H1 (cell line): Measurements from ENCODE around the gene KPNA3. TPM values are rescaled to one million over a fixed set of nuclear protein-coding genes. Genes with fewer than 3 reads are reported as not detected.

Experiments used
- CTCF ChIA-PET: fragments of 300-600 bp; sonication (Branson Sonifier 250); formaldehyde crosslinking; loops from one replicate; lab custom pipeline; 2021; ENCODE audit not compliant: partially characterized antibody; lab: Charles Lee
- POLR2A ChIA-PET: fragments of 300-600 bp; sonication (Branson Sonifier 250); formaldehyde crosslinking; loops from one replicate; lab custom pipeline; 2021; ENCODE audit warnings: inconsistent platforms; ENCODE audit not compliant: partially characterized antibody; lab: Charles Lee
- DNase-seq, 2 experiments: peaks; one replicate each; pipeline versions ENCODE4 v3.0.0 to v3.0.0-alpha.2; 2010 to 2022; ENCODE audit warnings: low spot score in 2 of 2, low read depth in 1 of 2, mixed read lengths in 1 of 2
- FAIRE-seq: peaks from 2 replicates; lab custom pipeline; 2011; peaks lifted over from hg19 to GRCh38; lab: Jason Lieb, UNC
- H2AFZ ChIP-seq: 2 replicates; pipeline ENCODE4 v1.8.1; 2012; ENCODE audit warnings: low read length, inconsistent platforms
- H2AK5ac ChIP-seq: 2 replicates; pipeline ENCODE4 v1.6.1; 2013; ENCODE audit warnings: low read depth, low read length
- H2BK120ac ChIP-seq: replicated peaks from 2 replicates; pipeline ENCODE3; 2013; ENCODE audit warnings: low read depth, low read length, inconsistent platforms
- H2BK12ac ChIP-seq: 2 replicates; pipeline ENCODE4 v1.6.1; 2013; ENCODE audit warnings: low read depth, low read length
- H2BK15ac ChIP-seq: 2 replicates; pipeline ENCODE4 v1.6.1; 2013; ENCODE audit warnings: low read length
- H2BK20ac ChIP-seq: 2 replicates; pipeline ENCODE4 v1.6.1; 2013; ENCODE audit warnings: low read length
- H2BK5ac ChIP-seq: 2 replicates; pipeline ENCODE4 v1.6.1; 2013; ENCODE audit warnings: low read depth, low read length
- H3K14ac ChIP-seq: 2 replicates; pipeline ENCODE4 v1.6.1; 2013; ENCODE audit warnings: inconsistent platforms; ENCODE audit not compliant: insufficient read length
- H3K18ac ChIP-seq: 2 replicates; pipeline ENCODE4 v1.6.1; 2013; ENCODE audit warnings: low read length; ENCODE audit errors: extremely low read depth
- H3K23ac ChIP-seq: 2 replicates; pipeline ENCODE4 v1.6.1; 2013; ENCODE audit warnings: inconsistent platforms; ENCODE audit not compliant: insufficient read length
- H3K23me2 ChIP-seq: 2 replicates; pipeline ENCODE4 v1.6.1; 2013; ENCODE audit warnings: low read depth, low read length
- H3K27ac ChIP-seq: 2 replicates; pipeline ENCODE4 v1.6.1; 2011; ENCODE audit warnings: low read depth, low read length, inconsistent platforms
- H3K27me3 ChIP-seq, 4 experiments: replicated peaks in 1 of 4; 1 replicate in 1 of 4; 2 replicates in 3 of 4; pipeline versions ENCODE4 v1.6.1 to v1.8.1; 2011 to 2013; ENCODE audit warnings: low read length in 3 of 4, mild to moderate bottlenecking in 3 of 4, inconsistent platforms in 2 of 4, mixed read lengths in 2 of 4, moderate library complexity in 1 of 4; ENCODE audit not compliant: control insufficient read depth in 3 of 4, insufficient read depth in 3 of 4; ENCODE audit errors: extremely low read depth in 1 of 4
- H3K36me3 ChIP-seq, 4 experiments: 2 replicates each; pipeline versions ENCODE4 v1.6.1 to v1.8.1; 2011 to 2013; ENCODE audit warnings: mild to moderate bottlenecking in 4 of 4, low read length in 3 of 4, moderate library complexity in 2 of 4, control low read depth in 1 of 4, inconsistent platforms in 1 of 4; ENCODE audit not compliant: insufficient read depth in 4 of 4, control insufficient read depth in 2 of 4
- H3K4ac ChIP-seq: replicated peaks from 2 replicates; pipeline ENCODE3; 2013; ENCODE audit warnings: low read length, low read depth, mixed read lengths, inconsistent platforms; ENCODE audit not compliant: insufficient read length
- H3K4me1 ChIP-seq, 4 experiments: replicated peaks in 1 of 4; 1 replicate in 1 of 4; 2 replicates in 3 of 4; pipeline versions ENCODE4 v1.6.1 to v1.8.1; 2011 to 2013; ENCODE audit warnings: low read length in 3 of 4, inconsistent platforms in 2 of 4, mixed read lengths in 1 of 4; ENCODE audit not compliant: insufficient read depth in 4 of 4, control insufficient read depth in 3 of 4
- H3K4me2 ChIP-seq, 2 experiments: 2 replicates each; pipeline versions ENCODE4 v1.6.1 to v1.8.1; 2011 to 2013; ENCODE audit warnings: low read depth in 2 of 2, low read length in 2 of 2, control low read depth in 1 of 2, inconsistent platforms in 1 of 2, mild to moderate bottlenecking in 1 of 2; ENCODE audit not compliant: insufficient read depth in 1 of 2
- H3K4me3 ChIP-seq, 4 experiments: fragments of 200-600, 300-600 bp in 1 of 4; sonication (generic), shearing (Covaris generic), sonication (Bioruptor Twin) in 1 of 4; 2 replicates each; pipeline versions ENCODE4 v1.5.1 to v1.8.1; 2011 to 2016; ENCODE audit warnings: low read length in 4 of 4, low read depth in 3 of 4, control low read depth in 2 of 4, inconsistent platforms in 2 of 4, mild to moderate bottlenecking in 2 of 4, mixed read lengths in 1 of 4, moderate library complexity in 1 of 4; ENCODE audit not compliant: insufficient read depth in 2 of 4; ENCODE audit errors: extremely low read depth in 1 of 4
- H3K56ac ChIP-seq: replicated peaks from 2 replicates; pipeline ENCODE3; 2013; ENCODE audit warnings: low read depth, mild to moderate bottlenecking, mixed read lengths, low read length, inconsistent platforms; ENCODE audit not compliant: insufficient read length
- H3K79me1 ChIP-seq: 2 replicates; pipeline ENCODE4 v1.6.1; 2013; ENCODE audit warnings: low read depth, low read length, control low read depth
- H3K79me2 ChIP-seq, 2 experiments: 2 replicates each; pipeline versions ENCODE4 v1.6.1 to v1.8.1; 2012 to 2013; ENCODE audit warnings: low read length in 2 of 2, mild to moderate bottlenecking in 2 of 2, inconsistent platforms in 1 of 2; ENCODE audit not compliant: insufficient read depth in 2 of 2, control insufficient read depth in 1 of 2
- H3K9ac ChIP-seq, 4 experiments: replicated peaks in 1 of 4; 1 replicate in 1 of 4; 2 replicates in 3 of 4; pipeline versions ENCODE4 v1.6.1 to v1.8.1; 2011 to 2013; ENCODE audit warnings: low read depth in 3 of 4, low read length in 3 of 4, control low read depth in 2 of 4, mild to moderate bottlenecking in 2 of 4, moderate library complexity in 2 of 4, inconsistent platforms in 1 of 4; ENCODE audit errors: extremely low read depth in 1 of 4
- H3K9me3 ChIP-seq, 2 experiments: 2 replicates each; pipeline versions ENCODE4 v1.6.1 to v1.8.1; 2012 to 2013; ENCODE audit warnings: mild to moderate bottlenecking in 2 of 2, moderate library complexity in 2 of 2, control low read depth in 1 of 2, inconsistent platforms in 1 of 2, low read depth in 1 of 2, low read length in 1 of 2, mixed read lengths in 1 of 2; ENCODE audit not compliant: insufficient read depth in 2 of 2
- H4K20me1 ChIP-seq, 2 experiments: replicated peaks in 1 of 2; 2 replicates each; pipeline versions ENCODE3 to v1.8.1; 2011 to 2013; ENCODE audit warnings: inconsistent platforms in 2 of 2, low read length in 2 of 2, mild to moderate bottlenecking in 1 of 2; ENCODE audit not compliant: insufficient read depth in 2 of 2, control insufficient read depth in 1 of 2
- H4K5ac ChIP-seq: 2 replicates; pipeline ENCODE4 v1.6.1; 2013; ENCODE audit warnings: low read length, low read depth, mixed read lengths, inconsistent platforms; ENCODE audit not compliant: insufficient read length
- H4K8ac ChIP-seq: 2 replicates; pipeline ENCODE4 v1.8.0; 2013; ENCODE audit warnings: mild to moderate bottlenecking, moderate library complexity, low read length, inconsistent platforms; ENCODE audit not compliant: insufficient read depth; ENCODE audit errors: extremely low read depth
- H4K91ac ChIP-seq: replicated peaks from 2 replicates; pipeline ENCODE3; 2013; ENCODE audit warnings: low read length, mixed read lengths, inconsistent platforms; ENCODE audit not compliant: insufficient read length
- JUN ChIP-seq: IDR thresholded peaks from 2 replicates; pipeline ENCODE4 v1.6.1; 2011; ENCODE audit warnings: low read depth, mild to moderate bottlenecking, improper control_type of control experiment, low read length
- SIN3A ChIP-seq, 2 experiments: IDR thresholded peaks in 1 of 2; conservative IDR thresholded peaks in 1 of 2; 2 replicates each; pipeline ENCODE4 v1.6.1; 2011 to 2012; ENCODE audit warnings: low read length in 2 of 2, improper control_type of control experiment in 1 of 2, low read depth in 1 of 2, mild to moderate bottlenecking in 1 of 2
- SIX5 ChIP-seq: IDR thresholded peaks from 2 replicates; pipeline ENCODE4 v1.6.1; 2011; ENCODE audit warnings: mild to moderate bottlenecking, low read depth, low read length
- TAF1 ChIP-seq: IDR thresholded peaks from 2 replicates; pipeline ENCODE4 v1.6.1; 2011; ENCODE audit warnings: mild to moderate bottlenecking, low read depth, low read length
- WGBS, 2 experiments: shearing (Covaris generic) in 1 of 2; methylation state at CpG; one replicate each; pipeline versions ENCODE4 v1.1.6 to v1.1.7; 2013 to 2015; ENCODE audit warnings: low lambda C conversion rate in 2 of 2, mixed read lengths in 2 of 2, inconsistent platforms in 1 of 2, low coverage in 1 of 2, missing lambda C conversion rate in 1 of 2; ENCODE audit not compliant: insufficient replicate concordance in 2 of 2, insufficient coverage in 1 of 2, insufficient read length in 1 of 2; ENCODE audit errors: extremely low coverage in 1 of 2, missing lambda C conversion rate in 1 of 2; 5-methylcytosine and 5-hydroxymethylcytosine counted together
- polyA plus RNA-seq, 7 experiments: library from polyadenylated mRNA; depleted of rRNA in 3 of 7; stranded (reverse) in 5 of 7; unstranded in 2 of 7; fragments of >200 nt in 5 of 7; fragments of 200-250 nt in 2 of 7; gene quantifications; 1 replicate in 5 of 7; 2 replicates in 1 of 7; 4 replicates in 1 of 7; pipeline versions ENCODE4 v1.2.1 to v1.2.3, GENCODE V29; 2011 to 2013; ENCODE audit warnings: missing spikeins in 2 of 7, mixed read lengths in 2 of 7
- total RNA-seq: library from RNA; stranded (reverse); fragmentation: NEBNext Ultra II Directional; extraction: Animal tissue kit (Norgen Biotek cat#: 25700); gene quantifications from 2 replicates; pipeline ENCODE4 v1.2.1, GENCODE V29; 2021

The KPNA3 gene
- total and polyA plus RNA-seq, 2 of the 8 experiments (the other 6 are each of a cell fraction or from before 2014, with no cell fraction given) = 21.4 to 63.2 TPM

DNA sequence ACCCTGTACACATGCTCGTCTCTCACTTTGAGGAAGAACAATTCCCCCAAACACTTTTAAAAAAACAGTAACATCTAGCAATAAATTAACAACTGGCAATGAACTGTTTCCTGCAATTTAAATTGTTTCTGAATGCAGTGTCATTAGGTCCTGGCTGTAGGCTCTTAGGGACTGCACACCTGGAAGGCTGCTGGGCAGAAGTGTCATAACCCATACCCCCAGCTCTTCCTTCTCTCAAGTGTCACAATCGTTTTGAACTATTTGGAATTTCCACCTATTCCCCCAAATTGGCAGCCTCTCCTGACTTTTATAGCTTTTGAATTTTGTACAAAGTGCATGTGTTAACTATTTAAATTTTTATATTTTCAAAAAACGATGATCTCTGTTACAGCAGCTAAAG lies 38.2 kb upstream of the KPNA3 start:
- no peaks in the 10 kb centered on the region for H3K79me2 ChIP-seq
- no peak overlapping the region for H2BK15ac ChIP-seq
- H4K20me1 ChIP-seq = no peaks in the 10 kb centered on the region
- DNase-seq (no peak), FAIRE-seq (no peak)
- H3K23me2 ChIP-seq = no peaks in the 10 kb centered on the region
- no peak overlapping the region for H2BK12ac ChIP-seq
- H3K56ac ChIP-seq = no peak overlapping the region
- H2AK5ac ChIP-seq = no peak overlapping the region
- H4K91ac ChIP-seq = no peak overlapping the region
- H3K9ac ChIP-seq = no peak overlapping the region
- no peaks in the 10 kb centered on the region for H3K4me1 ChIP-seq
- ChIA-PET POLR2A (no interaction called here), CTCF (interaction anchor here (1.2 kb wide), 1 partner anchor 12 kb away, joined by 4 read pairs; no protein-coding TSS in a partner anchor)
- no peak overlapping the region for H4K5ac ChIP-seq
- no peaks in the 10 kb centered on the region for H3K79me1 ChIP-seq
- H2BK5ac ChIP-seq = no peak overlapping the region
- no peak overlapping the region for H4K8ac ChIP-seq
- no peak overlapping the region for H3K23ac ChIP-seq
- no peak overlapping the region for H3K27ac ChIP-seq
- no peak overlapping the region for H3K4me2 ChIP-seq
- no peak overlapping the region for H3K14ac ChIP-seq
- no peak overlapping the region for H2BK120ac ChIP-seq
- H3K9me3 ChIP-seq = no peaks in the 10 kb centered on the region
- no peaks in the 10 kb centered on the region for H3K27me3 ChIP-seq
- no peaks in the 10 kb centered on the region for H3K36me3 ChIP-seq
- H2BK20ac ChIP-seq = no peak overlapping the region
- no peak overlapping the region for H2AFZ ChIP-seq
- 79% methylated on average over 3 of the region's 3 CpGs; no CpG with 5 or more reads in 1 of the 2 experiments for WGBS, 2 experiments
- no peak overlapping the region for H3K4me3 ChIP-seq
- H3K18ac ChIP-seq = no peak overlapping the region
- no peak overlapping the region for H3K4ac ChIP-seq
- TF ChIP-seq JUN = no peak
- TF ChIP-seq TAF1 = no peak
- TF ChIP-seq SIN3A (conservative IDR thresholded peaks at IDR 0.05 in 1 of 2, IDR thresholded peaks at IDR 0.05 in 1 of 2; ENCODE audit: low read depth in 1 of 2, low read length in 2 of 2) = no peak
- no peak for TF ChIP-seq SIX5
